GM23338 (cell line): ENCODE measurements around the gene PROS1. TPM values are rescaled to one million over a fixed set of nuclear protein-coding genes. Genes with fewer than 3 reads are reported as not detected.

ENCODE experiments used
- ATAC-seq: fragments of 200-7000 bp; cut with Tn5 transposase; 3 replicates; pipeline ENCODE4 v1.9.1; 2020
- DNase-seq: peaks from one replicate; pipeline ENCODE4 v3.0.0-alpha.2; 2015; ENCODE audit warnings: low spot score
- H2AFZ ChIP-seq: fragments of 200-600 bp; sonication (generic); 2 replicates; pipeline ENCODE4 v1.8.0; 2016; ENCODE audit warnings: antibody characterized with exemption, mild to moderate bottlenecking, moderate library complexity
- H3F3A ChIP-seq: fragments of 200-600 bp; sonication (generic); replicated peaks from 2 replicates; pipeline ENCODE4 v1.8.0; 2017; ENCODE audit warnings: antibody characterized with exemption, mixed run types, low read depth
- H3K27ac ChIP-seq: fragments of 200-600 bp; sonication (generic); 2 replicates; pipeline ENCODE4 v1.6.1; 2016; ENCODE audit warnings: low read depth
- H3K27me3 ChIP-seq: fragments of 200-600 bp; sonication (generic); 2 replicates; pipeline ENCODE4 v1.8.0; 2016; ENCODE audit warnings: mild to moderate bottlenecking, mixed run types, moderate library complexity; ENCODE audit not compliant: insufficient read depth
- H3K36me3 ChIP-seq: fragments of 200-600 bp; sonication (generic); 2 replicates; pipeline ENCODE4 v1.8.0; 2016; ENCODE audit warnings: mild to moderate bottlenecking; ENCODE audit not compliant: insufficient read depth
- H3K4me1 ChIP-seq: fragments of 200-600 bp; sonication (generic); 2 replicates; pipeline ENCODE4 v1.8.0; 2016; ENCODE audit warnings: mild to moderate bottlenecking, moderate library complexity; ENCODE audit not compliant: insufficient read depth
- H3K4me2 ChIP-seq: fragments of 200-600 bp; sonication (generic); 2 replicates; pipeline ENCODE4 v1.7.1; 2017; ENCODE audit warnings: mixed run types
- H3K4me3 ChIP-seq: fragments of 200-600 bp; sonication (generic); 2 replicates; pipeline ENCODE4 v1.6.1; 2016; ENCODE audit warnings: mixed run types
- H3K79me2 ChIP-seq: fragments of 200-600 bp; sonication (generic); replicated peaks from 2 replicates; pipeline ENCODE4 v1.8.0; 2017; ENCODE audit warnings: mild to moderate bottlenecking; ENCODE audit not compliant: insufficient read depth
- H3K9me2 ChIP-seq: fragments of 200-600 bp; sonication (generic); 2 replicates; pipeline ENCODE4 v1.8.0; 2017; ENCODE audit not compliant: insufficient read depth
- H4K20me1 ChIP-seq: fragments of 200-600 bp; sonication (generic); replicated peaks from 2 replicates; pipeline ENCODE4 v1.8.0; 2017; ENCODE audit warnings: mild to moderate bottlenecking; ENCODE audit not compliant: insufficient read depth
- H3K27ac Mint-ChIP-seq: 2 replicates; pipeline ENCODE4 v1.8.0; 2020; ENCODE audit warnings: inconsistent platforms, mild to moderate bottlenecking, moderate library complexity, mixed read lengths
- H3K27me3 Mint-ChIP-seq: 3 replicates; pipeline ENCODE4 v1.8.0; 2022; ENCODE audit warnings: low read depth, mild to moderate bottlenecking, moderate library complexity, mixed read lengths, inconsistent platforms; ENCODE audit not compliant: insufficient read depth, poor library complexity
- H3K36me3 Mint-ChIP-seq: 3 replicates; pipeline ENCODE4 v1.8.0; 2021; ENCODE audit warnings: low read depth, mild to moderate bottlenecking, inconsistent platforms, moderate library complexity, mixed read lengths
- H3K4me1 Mint-ChIP-seq: 3 replicates; pipeline ENCODE4 v1.8.0; 2020; ENCODE audit warnings: mild to moderate bottlenecking, inconsistent platforms, mixed read lengths
- H3K4me3 Mint-ChIP-seq: 3 replicates; pipeline ENCODE4 v1.8.0; 2021; ENCODE audit warnings: moderate library complexity, mild to moderate bottlenecking, inconsistent platforms, mixed read lengths
- H3K9me3 Mint-ChIP-seq: 3 replicates; pipeline ENCODE4 v1.8.0; 2020; ENCODE audit warnings: moderate library complexity, mild to moderate bottlenecking, inconsistent platforms, mixed read lengths
- CREB1 ChIP-seq: fragments of 250-450 bp; sonication (Bioruptor Pico); IDR thresholded peaks from 2 replicates; pipeline ENCODE4 v1.5.0; 2020; ENCODE audit warnings: low read depth, mild to moderate bottlenecking, moderate library complexity
- EZH2 ChIP-seq: fragments of 200-600 bp; sonication (generic); IDR thresholded peaks from one replicate; pipeline ENCODE4 v1.8.0; 2017; ENCODE audit warnings: antibody characterized with exemption, mild to moderate bottlenecking, low read depth; ENCODE audit not compliant: unreplicated experiment
- JUNB ChIP-seq: IDR thresholded peaks from one replicate; pipeline ENCODE4 v1.6.1; 2016; ENCODE audit warnings: antibody characterized with exemption; ENCODE audit not compliant: unreplicated experiment
- NANOG ChIP-seq: IDR thresholded peaks from 2 replicates; pipeline ENCODE4 v1.6.1; 2016; ENCODE audit warnings: antibody characterized with exemption, borderline replicate concordance
- POLR2AphosphoS5 ChIP-seq: IDR thresholded peaks from 2 replicates; pipeline ENCODE4 v1.6.1; 2016; ENCODE audit warnings: antibody characterized with exemption, low read depth
- ZNF114 ChIP-seq: fragments of 250-450 bp; sonication (Bioruptor Pico); IDR thresholded peaks from 2 replicates; pipeline ENCODE4 v1.5.0; 2020; ENCODE audit warnings: mild to moderate bottlenecking, moderate library complexity
- polyA plus RNA-seq: library from polyadenylated mRNA; unstranded; fragments of >200 nt; fragmentation: Nextera tagmentation; extraction: Ambion mirVana; gene quantifications from 2 replicates; pipeline ENCODE4 v1.2.1, GENCODE V29; 2016
- total RNA-seq: library from RNA; depleted of rRNA; stranded (reverse); fragments of >200 nt; shearing (Covaris generic); gene quantifications from 2 replicates; pipeline ENCODE4 v1.2.3, GENCODE V29; 2014
- TF ChIP-seq, protein P1 (sequence below), 2 experiments: fragments of 200-600 bp in 1 of 2; sonication (generic) in 1 of 2; conservative IDR thresholded peaks; 2 replicates each; pipeline versions ENCODE4 v1.5.1 to v1.6.1; 2016 to 2017; ENCODE audit warnings: antibody characterized with exemption in 2 of 2, low read depth in 2 of 2, mild to moderate bottlenecking in 2 of 2, moderate library complexity in 1 of 2
- TF ChIP-seq, protein P2 (sequence below): fragments of 250-450 bp; sonication (Bioruptor Pico); IDR thresholded peaks from 2 replicates; pipeline ENCODE4 v1.5.0; 2020; ENCODE audit warnings: mild to moderate bottlenecking, moderate library complexity

Gene PROS1
- total and polyA plus RNA-seq, 2 experiments from 2014 or later, result 1.8 to 4.1 TPM

DNA sequence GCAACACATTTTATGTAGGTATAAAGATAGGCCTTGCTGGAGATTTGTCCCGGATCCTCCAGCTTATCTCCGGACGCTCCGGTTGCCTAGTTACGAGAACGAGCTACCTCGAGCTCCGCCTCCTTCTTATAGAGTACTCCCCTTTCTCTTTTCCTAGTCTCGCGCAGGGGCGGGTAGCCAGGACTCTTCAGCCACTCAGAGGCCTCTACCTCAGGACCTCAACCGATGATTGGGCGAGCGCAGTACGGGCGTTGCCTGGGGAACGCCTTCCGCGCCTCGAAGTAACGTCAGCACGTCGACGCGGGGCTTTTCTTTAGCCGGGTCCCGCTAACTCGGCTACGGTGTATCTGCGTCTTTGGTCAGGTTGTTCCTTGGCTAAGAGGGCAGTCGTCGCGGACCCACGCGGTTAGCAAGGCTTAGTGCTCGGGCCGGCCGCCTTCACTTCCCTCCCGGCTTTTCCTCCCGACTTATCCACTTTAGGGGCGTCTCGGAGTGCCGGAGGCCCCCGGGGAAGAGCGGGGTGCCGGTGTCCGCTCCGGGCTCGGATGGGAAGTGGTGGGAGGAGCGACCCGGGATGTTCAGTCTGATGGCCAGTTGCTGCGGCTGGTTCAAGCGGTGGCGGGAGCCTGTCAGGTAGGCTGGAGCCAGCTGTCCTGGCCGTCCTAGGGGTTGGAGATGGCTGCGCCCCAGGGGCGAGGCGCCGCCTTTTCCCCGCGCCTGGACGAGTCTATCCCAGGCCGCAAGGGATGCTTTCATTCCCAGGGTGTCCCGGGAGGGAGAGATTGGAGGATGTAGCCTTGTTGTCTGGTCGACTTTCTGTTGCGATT lies 6.4 kb upstream of the PROS1 start, which contains the start of gene ARL13B:
ARL13B (plus strand) TSS at position 306 of the 827 bp plus-strand sequence; CDS start at position 575, 269 bp downstream.
- H3F3A ChIP-seq, result no peaks in the 10 kb centered on the region
- no peaks in the 10 kb centered on the region for H3K27me3 ChIP-seq
- peak within 1 kb of the TSS; percentile 92 for H3K4me3 Mint-ChIP-seq
- no peak for TF ChIP-seq EZH2
- peak; percentile 87 for TF ChIP-seq CREB1 (CRISPR knock-in tag)
- peak; percentile 89 for TF ChIP-seq POLR2AphosphoS5
- DNase-seq (peak; percentile 100), ATAC-seq (peak; percentile 99)
- H3K4me1 Mint-ChIP-seq, result peaks cover 10% of the 10 kb centered on the region
- H3K27ac Mint-ChIP-seq, result peak within 1 kb of the TSS; percentile 84
- peaks cover 8% of the 10 kb centered on the region; the same call in 1 of the 2 replicates for H4K20me1 ChIP-seq
- peaks cover 5% of the 10 kb centered on the region for H3K27me3 Mint-ChIP-seq
- H3K9me2 ChIP-seq, result no peaks in the 10 kb centered on the region
- peaks cover 35% of the 10 kb centered on the region for H3K79me2 ChIP-seq
- peaks cover 11% of the 10 kb centered on the region; the same call in 1 of the 2 replicates for H3K4me1 ChIP-seq
- no peaks in the 10 kb centered on the region; the same call in 2 of the 3 replicates for H3K36me3 Mint-ChIP-seq
- H3K4me3 ChIP-seq, result peak within 1 kb of the TSS; percentile 66
- H3K4me2 ChIP-seq, result peak within 1 kb of the TSS; percentile 83
- H3K9me3 Mint-ChIP-seq, result no peaks in the 10 kb centered on the region; the same call in 2 of the 3 replicates
- no peaks in the 10 kb centered on the region for H3K36me3 ChIP-seq
- no peak within 1 kb of the TSS for H3K27ac ChIP-seq
- H2AFZ ChIP-seq, result peak within 1 kb of the TSS; percentile 20; the same call in 1 of the 2 replicates

DNA sequence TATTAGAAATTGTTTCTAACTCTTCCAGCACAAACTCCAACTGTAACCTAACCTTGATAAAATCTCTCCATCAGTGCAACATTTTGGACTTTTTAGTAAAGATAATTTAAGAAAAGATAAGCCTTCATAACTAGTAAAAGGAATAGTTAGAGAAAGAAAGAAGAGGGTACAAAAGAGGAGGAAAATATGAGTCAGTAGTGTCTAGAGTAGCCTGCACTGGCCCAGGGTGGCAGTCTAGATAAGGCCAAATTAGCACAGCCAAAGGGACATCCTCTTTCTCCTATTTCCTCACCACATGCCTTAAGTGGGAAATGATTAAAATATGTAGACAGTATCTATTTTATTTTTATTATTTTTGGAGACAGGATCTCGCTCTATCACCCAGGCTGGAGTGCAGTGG lies 3.7 kb downstream of the PROS1 start:
- Mint-ChIP-seq H3K9me3 (peaks cover 25% of the 10 kb centered on the region), H3K4me1 (peaks cover 6% of the 10 kb centered on the region), H3K4me3 (no peak overlapping the region), H3K27me3 (peaks cover 15% of the 10 kb centered on the region), H3K27ac (no peak overlapping the region), H3K36me3 (peaks cover 5% of the 10 kb centered on the region; the same call in 1 of the 3 replicates)
- Histone ChIP-seq H3K27me3 (peaks cover 25% of the 10 kb centered on the region), H2AFZ (no peak overlapping the region), H3K4me2 (no peak overlapping the region), H3K27ac (no peak overlapping the region), H4K20me1 (no peaks in the 10 kb centered on the region), H3K36me3 (no peaks in the 10 kb centered on the region), H3F3A (0 out of 2 replicates have a peak, but pooled peaks cover 8% of the 10 kb centered on the region), H3K9me2 (no peaks in the 10 kb centered on the region), H3K79me2 (no peaks in the 10 kb centered on the region), H3K4me1 (peaks cover 6% of the 10 kb centered on the region), H3K4me3 (no peak overlapping the region)
- ATAC-seq, result no peak
- no peak for DNase-seq
- TF ChIP-seq NANOG, result no peak
- no peak for TF ChIP-seq JUNB
- no peak for TF ChIP-seq ZNF114 (CRISPR knock-in tag)
- TF ChIP-seq, protein P1, sequence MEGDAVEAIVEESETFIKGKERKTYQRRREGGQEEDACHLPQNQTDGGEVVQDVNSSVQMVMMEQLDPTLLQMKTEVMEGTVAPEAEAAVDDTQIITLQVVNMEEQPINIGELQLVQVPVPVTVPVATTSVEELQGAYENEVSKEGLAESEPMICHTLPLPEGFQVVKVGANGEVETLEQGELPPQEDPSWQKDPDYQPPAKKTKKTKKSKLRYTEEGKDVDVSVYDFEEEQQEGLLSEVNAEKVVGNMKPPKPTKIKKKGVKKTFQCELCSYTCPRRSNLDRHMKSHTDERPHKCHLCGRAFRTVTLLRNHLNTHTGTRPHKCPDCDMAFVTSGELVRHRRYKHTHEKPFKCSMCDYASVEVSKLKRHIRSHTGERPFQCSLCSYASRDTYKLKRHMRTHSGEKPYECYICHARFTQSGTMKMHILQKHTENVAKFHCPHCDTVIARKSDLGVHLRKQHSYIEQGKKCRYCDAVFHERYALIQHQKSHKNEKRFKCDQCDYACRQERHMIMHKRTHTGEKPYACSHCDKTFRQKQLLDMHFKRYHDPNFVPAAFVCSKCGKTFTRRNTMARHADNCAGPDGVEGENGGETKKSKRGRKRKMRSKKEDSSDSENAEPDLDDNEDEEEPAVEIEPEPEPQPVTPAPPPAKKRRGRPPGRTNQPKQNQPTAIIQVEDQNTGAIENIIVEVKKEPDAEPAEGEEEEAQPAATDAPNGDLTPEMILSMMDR (conservative IDR thresholded peaks at IDR 0.05; ENCODE audit: low read depth in 2 of 2), result no peak
- TF ChIP-seq POLR2AphosphoS5, result no peak
- TF ChIP-seq, protein P2, sequence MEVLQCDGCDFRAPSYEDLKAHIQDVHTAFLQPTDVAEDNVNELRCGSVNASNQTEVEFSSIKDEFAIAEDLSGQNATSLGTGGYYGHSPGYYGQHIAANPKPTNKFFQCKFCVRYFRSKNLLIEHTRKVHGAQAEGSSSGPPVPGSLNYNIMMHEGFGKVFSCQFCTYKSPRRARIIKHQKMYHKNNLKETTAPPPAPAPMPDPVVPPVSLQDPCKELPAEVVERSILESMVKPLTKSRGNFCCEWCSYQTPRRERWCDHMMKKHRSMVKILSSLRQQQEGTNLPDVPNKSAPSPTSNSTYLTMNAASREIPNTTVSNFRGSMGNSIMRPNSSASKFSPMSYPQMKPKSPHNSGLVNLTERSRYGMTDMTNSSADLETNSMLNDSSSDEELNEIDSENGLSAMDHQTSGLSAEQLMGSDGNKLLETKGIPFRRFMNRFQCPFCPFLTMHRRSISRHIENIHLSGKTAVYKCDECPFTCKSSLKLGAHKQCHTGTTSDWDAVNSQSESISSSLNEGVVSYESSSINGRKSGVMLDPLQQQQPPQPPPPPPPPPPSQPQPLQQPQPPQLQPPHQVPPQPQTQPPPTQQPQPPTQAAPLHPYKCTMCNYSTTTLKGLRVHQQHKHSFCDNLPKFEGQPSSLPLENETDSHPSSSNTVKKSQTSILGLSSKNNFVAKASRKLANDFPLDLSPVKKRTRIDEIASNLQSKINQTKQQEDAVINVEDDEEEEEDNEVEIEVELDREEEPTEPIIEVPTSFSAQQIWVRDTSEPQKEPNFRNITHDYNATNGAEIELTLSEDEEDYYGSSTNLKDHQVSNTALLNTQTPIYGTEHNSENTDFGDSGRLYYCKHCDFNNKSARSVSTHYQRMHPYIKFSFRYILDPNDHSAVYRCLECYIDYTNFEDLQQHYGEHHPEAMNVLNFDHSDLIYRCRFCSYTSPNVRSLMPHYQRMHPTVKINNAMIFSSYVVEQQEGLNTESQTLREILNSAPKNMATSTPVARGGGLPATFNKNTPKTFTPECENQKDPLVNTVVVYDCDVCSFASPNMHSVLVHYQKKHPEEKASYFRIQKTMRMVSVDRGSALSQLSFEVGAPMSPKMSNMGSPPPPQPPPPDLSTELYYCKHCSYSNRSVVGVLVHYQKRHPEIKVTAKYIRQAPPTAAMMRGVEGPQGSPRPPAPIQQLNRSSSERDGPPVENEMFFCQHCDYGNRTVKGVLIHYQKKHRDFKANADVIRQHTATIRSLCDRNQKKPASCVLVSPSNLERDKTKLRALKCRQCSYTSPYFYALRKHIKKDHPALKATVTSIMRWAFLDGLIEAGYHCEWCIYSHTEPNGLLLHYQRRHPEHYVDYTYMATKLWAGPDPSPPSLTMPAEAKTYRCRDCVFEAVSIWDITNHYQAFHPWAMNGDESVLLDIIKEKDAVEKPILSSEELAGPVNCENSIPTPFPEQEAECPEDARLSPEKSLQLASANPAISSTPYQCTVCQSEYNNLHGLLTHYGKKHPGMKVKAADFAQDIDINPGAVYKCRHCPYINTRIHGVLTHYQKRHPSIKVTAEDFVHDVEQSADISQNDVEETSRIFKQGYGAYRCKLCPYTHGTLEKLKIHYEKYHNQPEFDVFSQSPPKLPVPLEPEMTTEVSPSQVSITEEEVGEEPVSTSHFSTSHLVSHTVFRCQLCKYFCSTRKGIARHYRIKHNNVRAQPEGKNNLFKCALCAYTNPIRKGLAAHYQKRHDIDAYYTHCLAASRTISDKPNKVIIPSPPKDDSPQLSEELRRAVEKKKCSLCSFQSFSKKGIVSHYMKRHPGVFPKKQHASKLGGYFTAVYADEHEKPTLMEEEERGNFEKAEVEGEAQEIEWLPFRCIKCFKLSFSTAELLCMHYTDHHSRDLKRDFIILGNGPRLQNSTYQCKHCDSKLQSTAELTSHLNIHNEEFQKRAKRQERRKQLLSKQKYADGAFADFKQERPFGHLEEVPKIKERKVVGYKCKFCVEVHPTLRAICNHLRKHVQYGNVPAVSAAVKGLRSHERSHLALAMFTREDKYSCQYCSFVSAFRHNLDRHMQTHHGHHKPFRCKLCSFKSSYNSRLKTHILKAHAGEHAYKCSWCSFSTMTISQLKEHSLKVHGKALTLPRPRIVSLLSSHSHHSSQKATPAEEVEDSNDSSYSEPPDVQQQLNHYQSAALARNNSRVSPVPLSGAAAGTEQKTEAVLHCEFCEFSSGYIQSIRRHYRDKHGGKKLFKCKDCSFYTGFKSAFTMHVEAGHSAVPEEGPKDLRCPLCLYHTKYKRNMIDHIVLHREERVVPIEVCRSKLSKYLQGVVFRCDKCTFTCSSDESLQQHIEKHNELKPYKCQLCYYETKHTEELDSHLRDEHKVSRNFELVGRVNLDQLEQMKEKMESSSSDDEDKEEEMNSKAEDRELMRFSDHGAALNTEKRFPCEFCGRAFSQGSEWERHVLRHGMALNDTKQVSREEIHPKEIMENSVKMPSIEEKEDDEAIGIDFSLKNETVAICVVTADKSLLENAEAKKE, result no peak
